Measurements from ENCODE around the gene PITPNC1. TPM values are rescaled to one million over a fixed set of nuclear protein-coding genes. Genes with fewer than 3 reads are reported as not detected.
"Not testable (repeated sequence)": the region's sequence is repeated elsewhere in the genome, so short reads cannot be mapped to it uniquely, and the experiment has no call there.

Gene PITPNC1
- total RNA-seq, 1 donor from 2014 or later: 13.0 TPM

- DNase-seq (ENCODE audit: extremely low read depth, low read depth, low spot score): no peak
Observed at GRCh38 chr17:67393809-67394397, 16.8 kb downstream of the PITPNC1 start.

GRCh38 chr17:67399676-67400075 lies 22.6 kb downstream of the PITPNC1 start:
- no peak for DNase-seq (ENCODE audit: extremely low read depth, low read depth, low spot score)

- no peak for DNase-seq (ENCODE audit: extremely low read depth, low read depth, low spot score)
Observed at GRCh38 chr17:67400193-67400592, 23.1 kb downstream of the PITPNC1 start.

GRCh38 chr17:67401106-67401505 lies 24.0 kb downstream of the PITPNC1 start:
- DNase-seq (ENCODE audit: extremely low read depth, low read depth, low spot score): no peak

- DNase-seq (ENCODE audit: extremely low read depth, low read depth, low spot score): no peak
Observed at GRCh38 chr17:67401598-67402504, 24.8 kb downstream of the PITPNC1 start.

- no peak for DNase-seq (ENCODE audit: extremely low read depth, low read depth, low spot score)
Observed at GRCh38 chr17:67403065-67403464, 26.0 kb downstream of the PITPNC1 start.

- no peak for DNase-seq (ENCODE audit: extremely low read depth, low read depth, low spot score)
Observed at GRCh38 chr17:67403483-67403882, 26.4 kb downstream of the PITPNC1 start.

- not testable (repeated sequence) for DNase-seq (ENCODE audit: extremely low read depth, low read depth, low spot score)
Observed at GRCh38 chr17:67408455-67408830, 31.4 kb downstream of the PITPNC1 start.

- no peak for DNase-seq (ENCODE audit: extremely low read depth, low read depth, low spot score)
Observed at GRCh38 chr17:67411397-67411796, 34.3 kb downstream of the PITPNC1 start.

GRCh38 chr17:67412032-67412431 lies 35.0 kb downstream of the PITPNC1 start:
- no peak for DNase-seq (ENCODE audit: extremely low read depth, low read depth, low spot score)

GRCh38 chr17:67412941-67413340 lies 35.9 kb downstream of the PITPNC1 start:
- DNase-seq (ENCODE audit: extremely low read depth, low read depth, low spot score): no peak

GRCh38 chr17:67413388-67413787 lies 36.3 kb downstream of the PITPNC1 start:
- no peak for DNase-seq (ENCODE audit: extremely low read depth, low read depth, low spot score)

GRCh38 chr17:67414130-67414529 lies 37.0 kb downstream of the PITPNC1 start:
- no peak for DNase-seq (ENCODE audit: extremely low read depth, low read depth, low spot score)

GRCh38 chr17:67414559-67414958 lies 37.5 kb downstream of the PITPNC1 start:
- DNase-seq (ENCODE audit: extremely low read depth, low read depth, low spot score): no peak

- no peak for DNase-seq (ENCODE audit: extremely low read depth, low read depth, low spot score)
Observed at GRCh38 chr17:67415291-67415690, 38.2 kb downstream of the PITPNC1 start.

- no peak for DNase-seq (ENCODE audit: extremely low read depth, low read depth, low spot score)
Observed at GRCh38 chr17:67417507-67417906, 40.4 kb downstream of the PITPNC1 start.

GRCh38 chr17:67420994-67421393 lies 43.9 kb downstream of the PITPNC1 start:
- no peak for DNase-seq (ENCODE audit: extremely low read depth, low read depth, low spot score)

GRCh38 chr17:67421869-67422273 lies 44.8 kb downstream of the PITPNC1 start:
- no peak for DNase-seq (ENCODE audit: extremely low read depth, low read depth, low spot score)

- DNase-seq (ENCODE audit: extremely low read depth, low read depth, low spot score): not testable (repeated sequence)
Observed at GRCh38 chr17:67422296-67422695, 45.2 kb downstream of the PITPNC1 start.

GRCh38 chr17:67422897-67423296 lies 45.8 kb downstream of the PITPNC1 start:
- no peak for DNase-seq (ENCODE audit: extremely low read depth, low read depth, low spot score)

- no peak for DNase-seq (ENCODE audit: extremely low read depth, low read depth, low spot score)
Observed at GRCh38 chr17:67425571-67426160, 48.6 kb downstream of the PITPNC1 start.

- no peak for DNase-seq (ENCODE audit: extremely low read depth, low read depth, low spot score)
Observed at GRCh38 chr17:67427424-67427823, 50.3 kb downstream of the PITPNC1 start.

Data from glomerular endothelial cell (primary cell).